H9 (cell line): ENCODE measurements around the gene LPP. TPM values are rescaled to one million over a fixed set of nuclear protein-coding genes. Genes with fewer than 3 reads are reported as not detected.

Source experiments
- DNase-seq: peaks from one replicate; pipeline ENCODE4 v3.0.0-alpha.2; 2017
- H2AFZ ChIP-seq: one replicate; pipeline ENCODE4 v1.6.1; 2013; ENCODE audit warnings: mild to moderate bottlenecking, low read length, control low read depth, moderate library complexity
- H2AK5ac ChIP-seq: 2 replicates; pipeline ENCODE4 v1.6.1; 2013; ENCODE audit warnings: low read length, control low read depth, mixed read lengths; ENCODE audit not compliant: insufficient read length
- H2BK120ac ChIP-seq: one replicate; pipeline ENCODE4 v1.6.1; 2013; ENCODE audit warnings: low read depth, mild to moderate bottlenecking, low read length, control low read depth, inconsistent platforms; ENCODE audit not compliant: poor library complexity, severe bottlenecking
- H2BK12ac ChIP-seq: 2 replicates; pipeline ENCODE4 v1.6.1; 2013; ENCODE audit warnings: low read length, control low read depth, mixed read lengths, low read depth; ENCODE audit not compliant: insufficient read length
- H2BK15ac ChIP-seq: 2 replicates; pipeline ENCODE4 v1.6.1; 2013; ENCODE audit warnings: low read depth, low read length, control low read depth
- H2BK20ac ChIP-seq: one replicate; pipeline ENCODE4 v1.6.1; 2013; ENCODE audit warnings: low read depth, mild to moderate bottlenecking, low read length, control low read depth, inconsistent platforms; ENCODE audit not compliant: poor library complexity, severe bottlenecking
- H2BK5ac ChIP-seq: 2 replicates; pipeline ENCODE4 v1.6.1; 2013; ENCODE audit warnings: low read length, control low read depth, mixed read lengths; ENCODE audit not compliant: insufficient read length
- H3K14ac ChIP-seq: 2 replicates; pipeline ENCODE4 v1.6.1; 2013; ENCODE audit warnings: low read length, control low read depth; ENCODE audit not compliant: insufficient read depth
- H3K18ac ChIP-seq: 2 replicates; pipeline ENCODE4 v1.6.1; 2013; ENCODE audit warnings: low read depth, mild to moderate bottlenecking, mixed read lengths, low read length, control low read depth; ENCODE audit not compliant: insufficient read length
- H3K23ac ChIP-seq: 2 replicates; pipeline ENCODE4 v1.6.1; 2013; ENCODE audit warnings: low read length, control low read depth, mixed read lengths, low read depth; ENCODE audit not compliant: insufficient read length
- H3K23me2 ChIP-seq: 2 replicates; pipeline ENCODE4 v1.6.1; 2013; ENCODE audit warnings: low read depth, mild to moderate bottlenecking, mixed read lengths, low read length, control low read depth; ENCODE audit not compliant: insufficient read length, poor library complexity, severe bottlenecking
- H3K27ac ChIP-seq: 2 replicates; pipeline ENCODE4 v1.5.1; 2013; ENCODE audit warnings: low read length, control low read depth, mixed read lengths, low read depth; ENCODE audit not compliant: insufficient read length
- H3K27me3 ChIP-seq: 2 replicates; pipeline ENCODE4 v1.6.1; 2013; ENCODE audit warnings: low read length, control low read depth, inconsistent platforms; ENCODE audit not compliant: insufficient read depth
- H3K4ac ChIP-seq: 2 replicates; pipeline ENCODE4 v1.6.1; 2013; ENCODE audit warnings: low read depth, mild to moderate bottlenecking, control low read depth, inconsistent platforms, low read length, moderate library complexity
- H3K4me1 ChIP-seq: 2 replicates; pipeline ENCODE4 v1.6.1; 2013; ENCODE audit warnings: low read length, control low read depth, inconsistent platforms; ENCODE audit not compliant: insufficient read depth
- H3K4me2 ChIP-seq: 2 replicates; pipeline ENCODE4 v1.6.1; 2013; ENCODE audit warnings: low read length, control low read depth, mixed read lengths; ENCODE audit not compliant: insufficient read length, insufficient read depth
- H3K56ac ChIP-seq: 2 replicates; pipeline ENCODE4 v1.6.1; 2013; ENCODE audit warnings: low read depth, mild to moderate bottlenecking, mixed read lengths, low read length, control low read depth; ENCODE audit not compliant: insufficient read length
- H3K79me1 ChIP-seq: 2 replicates; pipeline ENCODE4 v1.6.1; 2013; ENCODE audit warnings: low read depth, mild to moderate bottlenecking, moderate library complexity, low read length, control low read depth, inconsistent platforms; ENCODE audit not compliant: insufficient read depth, poor library complexity, severe bottlenecking
- H3K79me2 ChIP-seq: 2 replicates; pipeline ENCODE4 v1.6.1; 2013; ENCODE audit warnings: low read length, control low read depth, inconsistent platforms; ENCODE audit not compliant: insufficient read depth
- H3K9ac ChIP-seq: 2 replicates; pipeline ENCODE4 v1.6.1; 2013; ENCODE audit warnings: low read length, control low read depth, mixed read lengths; ENCODE audit not compliant: insufficient read length; ENCODE audit errors: extremely low read depth
- H3K9me3 ChIP-seq: one replicate; pipeline ENCODE4 v1.6.1; 2013; ENCODE audit warnings: low read depth, low read length, inconsistent platforms; ENCODE audit not compliant: control insufficient read depth
- H3T11ph ChIP-seq: one replicate; pipeline ENCODE4 v1.6.1; 2013; ENCODE audit warnings: mild to moderate bottlenecking, low read length, control low read depth, inconsistent platforms
- H4K20me1 ChIP-seq: one replicate; pipeline ENCODE4 v1.6.1; 2013; ENCODE audit not compliant: control insufficient read depth, insufficient read length, insufficient read depth
- H4K5ac ChIP-seq: 2 replicates; pipeline ENCODE4 v1.6.1; 2013; ENCODE audit warnings: low read depth, mild to moderate bottlenecking, mixed read lengths, low read length, control low read depth; ENCODE audit not compliant: insufficient read length
- H4K8ac ChIP-seq: replicated peaks from 2 replicates; pipeline ENCODE4 v1.6.1; 2013; ENCODE audit warnings: low read length, control low read depth, mixed read lengths, low read depth; ENCODE audit not compliant: insufficient read length
- H4K91ac ChIP-seq: 2 replicates; pipeline ENCODE4 v1.6.1; 2013; ENCODE audit warnings: low read depth, mild to moderate bottlenecking, moderate library complexity, mixed read lengths, low read length, control low read depth; ENCODE audit not compliant: insufficient read length
- H3K27ac Mint-ChIP-seq, 3 experiments: 2 replicates in 2 of 3; 3 replicates in 1 of 3; pipeline ENCODE4 v1.8.0; 2020 to 2021; ENCODE audit warnings: mixed read lengths in 3 of 3, mild to moderate bottlenecking in 1 of 3, moderate library complexity in 1 of 3
- H3K27me3 Mint-ChIP-seq: 2 replicates; pipeline ENCODE4 v1.8.0; 2021; ENCODE audit warnings: low read depth, mild to moderate bottlenecking, moderate library complexity, mixed read lengths
- H3K36me3 Mint-ChIP-seq, 3 experiments: 2 replicates in 2 of 3; 3 replicates in 1 of 3; pipeline ENCODE4 v1.8.0; 2020 to 2021; ENCODE audit warnings: low read depth in 3 of 3, mixed read lengths in 3 of 3; ENCODE audit not compliant: insufficient read depth in 1 of 3
- H3K4me1 Mint-ChIP-seq, 2 experiments: 2 replicates each; pipeline ENCODE4 v1.8.0; 2020; ENCODE audit warnings: mixed read lengths in 2 of 2
- H3K4me3 Mint-ChIP-seq, 2 experiments: 2 replicates in 1 of 2; 3 replicates in 1 of 2; pipeline ENCODE4 v1.8.0; 2020 to 2021; ENCODE audit warnings: mild to moderate bottlenecking in 2 of 2, mixed read lengths in 2 of 2, moderate library complexity in 1 of 2
- H3K9me3 Mint-ChIP-seq, 2 experiments: 2 replicates in 1 of 2; 3 replicates in 1 of 2; pipeline ENCODE4 v1.8.0; 2020; ENCODE audit warnings: mild to moderate bottlenecking in 2 of 2, mixed read lengths in 2 of 2, moderate library complexity in 1 of 2
- WGBS: extraction: QIAGEN DNeasy Blood & Tissue Kit; methylation state at CpG from one replicate; pipeline ENCODE4 v1.1.7; 2013; ENCODE audit warnings: missing lambda C conversion rate, low lambda C conversion rate, mixed read lengths; ENCODE audit not compliant: insufficient read length; ENCODE audit errors: extremely low coverage; 5-methylcytosine and 5-hydroxymethylcytosine counted together
- total RNA-seq: library from RNA; stranded (reverse); gene quantifications from 2 replicates; pipeline ENCODE4 v1.2.1, GENCODE V29; 2021
- TF ChIP-seq, protein P1 (sequence below): fragments of 200-600 bp; sonication (generic); conservative IDR thresholded peaks from 3 replicates; pipeline ENCODE4 v1.8.0; 2021; ENCODE audit warnings: antibody characterized with exemption, mild to moderate bottlenecking

Gene LPP
- total RNA-seq, 1 experiment from 2014 or later = 64.6 TPM

DNA sequence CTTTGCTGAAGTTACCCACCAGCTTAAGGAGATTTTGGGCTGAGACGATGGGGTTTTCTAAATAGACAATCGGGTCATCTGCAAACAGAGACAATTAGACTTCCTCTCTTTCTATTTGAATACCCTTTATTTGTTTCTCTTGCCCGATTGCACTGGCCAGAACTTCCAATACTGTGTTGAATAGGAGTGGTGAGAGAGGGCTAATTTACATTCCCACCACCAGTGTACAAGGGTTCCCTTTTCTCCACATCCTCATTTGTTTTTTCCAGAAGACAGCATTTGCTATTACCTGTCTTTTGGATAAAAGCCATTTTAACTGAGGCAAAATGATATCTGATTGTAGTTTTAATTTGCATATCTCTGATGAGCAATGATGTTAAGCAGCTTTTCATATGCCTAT lies 687.9 kb downstream of the LPP start:
- no peak overlapping the region for H4K8ac ChIP-seq
- H4K91ac ChIP-seq = no peak overlapping the region
- no peak overlapping the region for H2BK120ac ChIP-seq
- H2BK5ac ChIP-seq = no peak overlapping the region
- TF ChIP-seq, protein P1, sequence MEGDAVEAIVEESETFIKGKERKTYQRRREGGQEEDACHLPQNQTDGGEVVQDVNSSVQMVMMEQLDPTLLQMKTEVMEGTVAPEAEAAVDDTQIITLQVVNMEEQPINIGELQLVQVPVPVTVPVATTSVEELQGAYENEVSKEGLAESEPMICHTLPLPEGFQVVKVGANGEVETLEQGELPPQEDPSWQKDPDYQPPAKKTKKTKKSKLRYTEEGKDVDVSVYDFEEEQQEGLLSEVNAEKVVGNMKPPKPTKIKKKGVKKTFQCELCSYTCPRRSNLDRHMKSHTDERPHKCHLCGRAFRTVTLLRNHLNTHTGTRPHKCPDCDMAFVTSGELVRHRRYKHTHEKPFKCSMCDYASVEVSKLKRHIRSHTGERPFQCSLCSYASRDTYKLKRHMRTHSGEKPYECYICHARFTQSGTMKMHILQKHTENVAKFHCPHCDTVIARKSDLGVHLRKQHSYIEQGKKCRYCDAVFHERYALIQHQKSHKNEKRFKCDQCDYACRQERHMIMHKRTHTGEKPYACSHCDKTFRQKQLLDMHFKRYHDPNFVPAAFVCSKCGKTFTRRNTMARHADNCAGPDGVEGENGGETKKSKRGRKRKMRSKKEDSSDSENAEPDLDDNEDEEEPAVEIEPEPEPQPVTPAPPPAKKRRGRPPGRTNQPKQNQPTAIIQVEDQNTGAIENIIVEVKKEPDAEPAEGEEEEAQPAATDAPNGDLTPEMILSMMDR = no peak
- no peak overlapping the region for H3K23ac ChIP-seq
- H3K27ac ChIP-seq = no peak overlapping the region
- H3T11ph ChIP-seq = no peak overlapping the region
- no peak overlapping the region for H3K4me3 Mint-ChIP-seq
- no CpG with 5 or more reads among the region's 3 CpGs for WGBS
- no peaks in the 10 kb centered on the region for H3K79me2 ChIP-seq
- peaks cover 0 to 2% of the 10 kb centered on the region in 2 experiments; a peak in 1 of 5 replicates for H3K9me3 Mint-ChIP-seq
- no peak overlapping the region for H4K5ac ChIP-seq
- no peak overlapping the region for H2BK12ac ChIP-seq
- H3K9me3 ChIP-seq = no peaks in the 10 kb centered on the region
- no peaks in the 10 kb centered on the region for H3K4me1 Mint-ChIP-seq
- no peak overlapping the region for H3K4ac ChIP-seq
- no peak for DNase-seq
- H2AFZ ChIP-seq = no peak overlapping the region
- H4K20me1 ChIP-seq = no peaks in the 10 kb centered on the region
- H3K23me2 ChIP-seq = no peaks in the 10 kb centered on the region
- no peaks in the 10 kb centered on the region for H3K27me3 Mint-ChIP-seq
- H3K9ac ChIP-seq = no peak overlapping the region
- H3K27ac Mint-ChIP-seq = no peak overlapping the region
- H3K4me2 ChIP-seq = no peak overlapping the region
- no peak overlapping the region for H3K18ac ChIP-seq
- H3K27me3 ChIP-seq = no peaks in the 10 kb centered on the region
- H2AK5ac ChIP-seq = no peak overlapping the region
- H3K79me1 ChIP-seq = no peaks in the 10 kb centered on the region
- H3K36me3 Mint-ChIP-seq = no peaks in the 10 kb centered on the region; a peak in 2 of 7 replicates
- no peak overlapping the region for H2BK20ac ChIP-seq
- H3K56ac ChIP-seq = no peak overlapping the region
- H2BK15ac ChIP-seq = no peak overlapping the region
- H3K14ac ChIP-seq = no peak overlapping the region
- H3K4me1 ChIP-seq = no peaks in the 10 kb centered on the region
